ENCODE measurements around the gene SECISBP2. TPM values are rescaled to one million over a fixed set of nuclear protein-coding genes. Genes with fewer than 3 reads are reported as not detected.

SECISBP2 gene
- total RNA-seq, 1 donor: 32.6 TPM

- TF ChIP-seq CTCF (IDR thresholded peaks at IDR 0.05; ENCODE audit: insufficient read depth, low read length): no peak
- DNase-seq (ENCODE audit: low read depth): no peak
These were observed 60.7 kb downstream of the SECISBP2 start for GRCh38 chr9:89379031-89379430.

GRCh38 chr9:89379508-89380115 lies 61.3 kb downstream of the SECISBP2 start:
- H3K4me3 ChIP-seq (ENCODE audit: low read depth, low read length): no peak overlapping the region
- no peak for TF ChIP-seq CTCF (IDR thresholded peaks at IDR 0.05; ENCODE audit: insufficient read depth, low read length)
- no peak for DNase-seq (ENCODE audit: low read depth)

More at GRCh38 chr9:89379031-89379430, 60.7 kb downstream of the SECISBP2 start:
- no peak overlapping the region for H3K4me3 ChIP-seq (ENCODE audit: low read depth, low read length)

- no peak for TF ChIP-seq CTCF (IDR thresholded peaks at IDR 0.05; ENCODE audit: insufficient read depth, low read length)
- DNase-seq (ENCODE audit: low read depth): no peak
- H3K4me3 ChIP-seq (ENCODE audit: low read depth, low read length): no peak overlapping the region
These were observed 62.4 kb downstream of the SECISBP2 start for GRCh38 chr9:89380437-89381307.

- H3K4me3 ChIP-seq (ENCODE audit: low read depth, low read length): no peak overlapping the region
- no peak for DNase-seq (ENCODE audit: low read depth)
- TF ChIP-seq CTCF (IDR thresholded peaks at IDR 0.05; ENCODE audit: insufficient read depth, low read length): no peak
These were observed 63.0 kb downstream of the SECISBP2 start for GRCh38 chr9:89381308-89381609.

GRCh38 chr9:89382026-89382986 lies 64.0 kb downstream of the SECISBP2 start:
- TF ChIP-seq CTCF (IDR thresholded peaks at IDR 0.05; ENCODE audit: insufficient read depth, low read length): no peak
- H3K4me3 ChIP-seq (ENCODE audit: low read depth, low read length): no peak overlapping the region
- DNase-seq (ENCODE audit: low read depth): no peak

- no peak for DNase-seq (ENCODE audit: low read depth)
- TF ChIP-seq CTCF (IDR thresholded peaks at IDR 0.05; ENCODE audit: insufficient read depth, low read length): no peak
- H3K4me3 ChIP-seq (ENCODE audit: low read depth, low read length): no peak overlapping the region
These were observed 64.9 kb downstream of the SECISBP2 start for GRCh38 chr9:89383030-89383720.
